Measurements from ENCODE around the gene SEC24D.

Gene SEC24D

DNA sequence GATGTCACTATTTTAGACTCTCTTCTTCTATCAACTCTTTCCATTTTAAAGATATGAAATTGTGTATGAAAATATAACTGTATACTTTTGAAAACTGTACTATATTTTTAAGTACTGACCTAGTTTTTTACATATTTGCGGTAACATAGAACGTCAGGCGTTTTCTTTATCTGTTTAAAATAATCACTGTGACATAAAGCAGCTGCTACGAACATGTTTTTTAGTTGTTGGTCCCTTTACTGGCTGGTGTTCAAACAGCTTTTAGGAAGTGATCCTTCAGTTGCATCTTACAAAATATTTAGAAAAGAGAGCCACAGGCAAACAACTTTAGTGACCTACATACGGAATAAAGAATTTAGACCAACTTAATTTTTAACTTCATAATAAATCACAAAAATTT lies 77.6 kb downstream of the SEC24D start:
- DNase-seq (ENCODE audit: low read depth) = no peak
- H3K4me3 ChIP-seq (ENCODE audit: low read depth, low read length) = no peak overlapping the region

DNA sequence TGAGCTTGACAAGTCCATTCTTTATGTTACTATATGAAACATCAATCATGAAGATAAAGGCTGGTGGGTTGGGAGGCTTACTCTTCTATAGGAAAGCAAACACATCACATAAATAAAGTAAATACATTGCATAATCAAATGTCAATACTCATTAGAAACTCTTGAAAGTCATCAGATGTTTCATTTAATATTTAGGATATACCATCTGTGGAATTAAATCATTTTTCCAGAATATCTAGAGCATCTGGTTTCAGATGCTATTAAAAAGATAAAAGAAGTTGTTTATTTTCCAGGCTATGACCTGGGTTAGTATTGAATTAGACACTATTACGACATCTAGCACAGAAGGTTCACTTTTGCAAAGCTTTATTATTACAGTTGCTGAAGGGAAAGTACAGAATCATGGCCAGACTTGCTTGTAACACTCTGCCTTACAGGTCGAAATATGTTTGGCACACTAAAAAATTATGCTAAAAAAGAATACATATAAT lies 78.1 kb downstream of the SEC24D start:
- H3K4me3 ChIP-seq (ENCODE audit: low read depth, low read length) = no peak overlapping the region
- peak; percentile 43 for DNase-seq (ENCODE audit: low read depth)

DNA sequence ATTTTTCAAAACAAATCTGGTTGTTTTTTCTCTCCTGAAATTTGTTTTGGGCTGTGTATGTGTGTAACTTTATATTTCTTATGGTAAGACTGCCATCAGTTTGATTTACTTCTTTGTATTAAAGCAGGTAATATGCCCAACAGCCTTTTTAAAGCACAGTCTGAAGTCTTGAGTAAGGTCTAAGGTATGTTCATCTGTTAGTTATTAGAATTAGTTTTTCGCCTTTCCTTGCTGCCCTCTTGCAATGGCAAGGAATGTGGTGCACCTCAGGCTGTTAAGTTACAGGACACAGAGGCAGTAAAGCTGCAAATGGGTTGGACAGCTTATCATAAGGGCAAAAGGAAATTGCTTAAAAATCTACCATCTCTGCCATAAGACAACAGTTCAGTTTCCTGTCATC lies 79.0 kb downstream of the SEC24D start:
- H3K4me3 ChIP-seq (ENCODE audit: low read depth, low read length) = no peak overlapping the region
- no peak for DNase-seq (ENCODE audit: low read depth)

DNA sequence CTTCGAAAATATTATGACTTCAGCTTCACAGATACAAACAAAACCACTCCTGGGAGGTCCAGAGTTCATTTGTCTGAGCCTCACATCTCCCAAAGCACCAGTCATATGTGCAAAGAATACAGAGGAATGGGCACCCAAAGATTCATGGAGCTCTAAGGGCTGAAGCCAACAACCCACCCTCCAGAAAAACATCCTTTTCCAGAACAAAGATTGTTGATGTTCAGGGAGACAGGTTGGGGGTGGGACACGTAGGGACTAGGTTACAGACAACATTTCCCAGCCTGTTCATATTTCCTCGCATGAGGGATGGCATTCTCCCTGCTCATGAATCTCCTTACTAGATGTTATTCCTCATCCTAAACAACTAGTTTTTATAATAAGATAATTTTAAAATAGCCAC lies 79.5 kb downstream of the SEC24D start:
- DNase-seq (ENCODE audit: low read depth) = no peak
- H3K4me3 ChIP-seq (ENCODE audit: low read depth, low read length) = no peak overlapping the region

DNA sequence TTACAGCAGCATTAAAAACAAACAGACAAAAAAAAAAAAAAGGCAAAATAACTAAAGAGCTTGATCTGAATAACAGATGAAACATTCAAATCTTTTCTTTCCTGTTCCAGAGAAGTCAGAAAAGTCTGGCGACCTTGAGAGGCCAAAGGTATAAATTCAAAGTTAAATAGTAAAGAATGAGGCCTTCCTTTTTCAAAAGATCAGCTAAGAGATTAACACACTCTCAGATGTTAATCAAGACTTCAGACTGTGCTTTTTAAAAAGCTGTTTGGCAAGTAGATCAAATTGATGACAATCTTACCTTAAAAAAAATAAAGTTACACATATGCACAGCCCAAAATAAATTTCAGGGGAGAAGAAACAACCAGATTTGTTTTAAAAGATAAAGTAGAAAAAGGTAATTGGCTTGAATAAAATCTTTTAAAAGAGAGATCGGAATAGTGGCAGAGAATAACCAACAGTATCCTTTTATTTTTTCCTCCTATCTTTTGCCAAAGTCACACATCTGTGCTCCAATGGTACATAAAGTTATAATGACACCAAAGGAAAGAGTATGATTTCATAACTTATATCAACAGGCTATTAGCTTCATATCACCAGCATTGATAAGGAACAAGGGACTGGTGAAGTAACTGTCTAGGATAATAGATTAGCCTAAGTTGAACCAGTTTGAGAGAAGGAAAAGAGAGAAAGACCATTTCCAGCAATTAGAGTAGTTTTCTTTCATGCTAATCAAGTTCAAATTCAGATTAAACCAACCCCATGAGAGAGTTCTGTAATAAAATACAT lies 80.3 kb downstream of the SEC24D start:
- no peak overlapping the region for H3K4me3 ChIP-seq (ENCODE audit: low read depth, low read length)
- no peak for DNase-seq (ENCODE audit: low read depth)

DNA sequence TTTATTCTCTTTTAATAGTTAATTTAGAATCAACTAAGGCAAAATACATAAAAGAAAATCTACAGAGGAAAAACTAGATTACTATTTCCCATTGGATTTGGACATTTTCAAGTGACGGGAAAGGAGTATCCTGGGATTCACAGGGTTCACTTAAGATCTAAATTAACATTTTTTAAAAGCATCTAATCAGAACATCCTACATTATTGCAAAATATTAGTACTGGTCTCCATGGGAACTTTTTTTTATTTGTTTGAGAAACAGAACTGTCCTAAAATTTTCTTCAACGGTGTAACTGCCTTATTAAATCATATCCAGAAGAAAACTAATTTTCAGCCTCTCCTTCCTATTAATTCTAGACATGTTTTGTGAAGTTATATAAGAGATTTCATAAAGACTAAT lies 81.0 kb downstream of the SEC24D start:
- H3K4me3 ChIP-seq (ENCODE audit: low read depth, low read length) = no peak overlapping the region
- DNase-seq (ENCODE audit: low read depth) = no peak

DNA sequence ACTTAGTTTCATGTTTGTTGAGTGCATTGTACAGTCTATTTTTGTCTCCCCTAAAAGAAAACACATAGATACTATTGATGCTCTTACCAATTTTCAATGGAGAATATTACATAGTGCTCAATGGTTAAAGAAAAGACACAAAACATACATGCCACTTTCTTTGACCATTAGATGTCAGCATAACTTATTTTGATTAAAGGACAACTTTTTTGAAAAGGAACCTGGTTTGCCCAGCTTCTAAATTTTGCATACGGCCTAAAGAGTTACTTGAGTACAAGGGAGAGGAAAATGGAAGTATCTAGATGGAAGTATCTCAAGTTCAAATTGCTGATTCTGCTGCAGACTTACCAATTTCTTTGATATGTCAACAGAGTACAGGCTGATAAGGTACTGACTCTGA lies 82.2 kb downstream of the SEC24D start:
- no peak for DNase-seq (ENCODE audit: low read depth)
- H3K4me3 ChIP-seq (ENCODE audit: low read depth, low read length) = no peak overlapping the region

DNA sequence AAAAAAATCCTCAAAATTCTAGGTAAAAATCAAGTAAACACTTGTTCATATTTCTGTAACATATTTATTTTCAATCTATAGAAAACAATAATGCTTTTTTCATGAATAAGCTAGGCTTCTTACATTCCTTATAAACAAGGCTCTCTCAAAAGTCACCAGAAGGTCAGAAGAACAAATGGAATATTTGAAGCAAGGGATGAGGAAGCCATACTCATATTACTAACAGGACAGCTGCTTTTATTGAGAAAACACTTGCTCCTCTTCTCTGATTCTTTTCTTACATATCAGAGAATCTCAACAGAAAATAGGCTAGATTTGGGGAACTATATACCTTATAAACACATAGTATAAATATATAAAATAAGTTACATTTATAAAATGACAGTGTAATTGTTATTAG lies 82.8 kb downstream of the SEC24D start:
- H3K4me3 ChIP-seq (ENCODE audit: low read depth, low read length) = no peak overlapping the region
- no peak for DNase-seq (ENCODE audit: low read depth)

DNA sequence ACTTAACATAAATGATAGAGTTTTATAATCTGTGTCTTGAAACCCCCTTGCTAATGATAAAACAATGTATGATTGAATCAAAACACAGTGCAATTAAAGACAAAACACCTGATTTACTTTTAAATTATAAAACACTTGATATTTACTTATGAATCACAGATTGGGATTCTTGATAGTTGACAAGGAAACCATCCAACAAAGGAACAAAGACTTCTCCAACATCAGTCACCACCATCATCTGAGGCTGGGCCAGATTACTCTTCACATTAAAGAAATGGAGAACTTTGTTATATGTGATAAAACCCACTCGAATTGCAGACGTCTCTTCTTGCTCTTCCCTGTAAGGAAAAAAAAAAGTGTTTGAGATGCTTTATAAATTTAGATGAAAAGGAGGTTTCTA lies 83.4 kb downstream of the SEC24D start:
- no peak for DNase-seq (ENCODE audit: low read depth)
- no peak overlapping the region for H3K4me3 ChIP-seq (ENCODE audit: low read depth, low read length)

DNA sequence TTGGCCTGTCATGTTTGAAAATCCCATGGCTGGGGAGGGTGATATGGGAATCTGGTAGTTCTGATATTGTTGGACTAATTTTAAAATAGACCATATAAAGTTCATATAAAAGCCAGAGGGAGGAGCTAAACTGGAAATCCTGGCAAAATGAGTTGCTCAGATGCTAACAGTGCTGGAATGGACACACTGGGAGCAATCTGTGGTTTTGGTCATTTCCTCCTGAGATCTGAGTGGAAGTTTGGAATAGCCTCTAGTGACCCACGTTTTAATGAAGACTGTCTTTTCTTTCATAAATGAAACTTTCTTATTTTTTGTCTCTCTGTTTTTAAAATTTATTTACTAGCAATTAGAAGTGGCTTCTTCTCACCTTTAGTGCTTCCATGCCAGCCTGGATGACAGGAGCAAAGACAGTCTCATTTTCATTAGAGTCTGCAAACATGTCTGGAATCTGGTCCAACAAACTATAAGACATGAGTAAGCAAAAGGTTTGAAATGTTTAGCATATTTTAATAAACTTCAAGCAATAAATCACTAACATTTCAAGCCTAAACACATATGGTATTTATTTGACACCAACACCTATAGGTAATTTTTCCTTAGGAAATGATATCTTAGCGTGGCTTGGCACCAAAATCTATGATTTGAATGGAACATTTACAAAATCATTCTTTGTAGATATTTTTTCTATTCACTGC lies 84.2 kb downstream of the SEC24D start:
- H3K4me3 ChIP-seq (ENCODE audit: low read depth, low read length) = no peak overlapping the region
- DNase-seq (ENCODE audit: low read depth) = no peak

DNA sequence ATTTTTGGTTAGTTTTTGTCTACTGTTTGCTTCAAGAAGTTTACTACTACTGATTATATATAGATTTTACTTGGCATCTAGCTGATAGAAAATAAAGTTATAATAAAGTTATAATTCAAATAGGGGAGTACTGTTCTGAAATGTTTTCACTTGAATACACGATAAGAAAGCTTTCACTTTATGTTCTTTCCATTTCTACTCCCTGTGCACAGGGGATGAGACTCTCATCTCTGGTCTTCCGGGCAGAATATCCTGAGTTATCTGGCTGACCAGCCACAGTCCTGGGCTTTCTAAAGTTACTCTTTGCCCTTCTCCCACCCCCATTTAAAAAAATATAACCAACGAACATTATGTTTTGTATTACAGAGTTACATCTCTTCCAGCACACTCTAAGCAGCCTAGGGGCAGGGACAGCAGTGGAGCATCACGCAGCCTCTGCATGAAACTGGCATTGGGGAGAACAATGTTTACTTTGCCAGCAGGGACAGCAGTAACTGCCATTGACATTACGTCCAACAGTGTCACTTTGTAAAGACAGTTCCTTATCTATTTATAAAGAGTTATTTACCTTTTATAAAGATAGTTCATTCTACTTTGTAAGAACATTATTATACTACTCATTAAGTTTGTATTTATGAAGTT lies 86.5 kb downstream of the SEC24D start:
- DNase-seq (ENCODE audit: low read depth) = no peak
- H3K4me3 ChIP-seq (ENCODE audit: low read depth, low read length) = no peak overlapping the region

DNA sequence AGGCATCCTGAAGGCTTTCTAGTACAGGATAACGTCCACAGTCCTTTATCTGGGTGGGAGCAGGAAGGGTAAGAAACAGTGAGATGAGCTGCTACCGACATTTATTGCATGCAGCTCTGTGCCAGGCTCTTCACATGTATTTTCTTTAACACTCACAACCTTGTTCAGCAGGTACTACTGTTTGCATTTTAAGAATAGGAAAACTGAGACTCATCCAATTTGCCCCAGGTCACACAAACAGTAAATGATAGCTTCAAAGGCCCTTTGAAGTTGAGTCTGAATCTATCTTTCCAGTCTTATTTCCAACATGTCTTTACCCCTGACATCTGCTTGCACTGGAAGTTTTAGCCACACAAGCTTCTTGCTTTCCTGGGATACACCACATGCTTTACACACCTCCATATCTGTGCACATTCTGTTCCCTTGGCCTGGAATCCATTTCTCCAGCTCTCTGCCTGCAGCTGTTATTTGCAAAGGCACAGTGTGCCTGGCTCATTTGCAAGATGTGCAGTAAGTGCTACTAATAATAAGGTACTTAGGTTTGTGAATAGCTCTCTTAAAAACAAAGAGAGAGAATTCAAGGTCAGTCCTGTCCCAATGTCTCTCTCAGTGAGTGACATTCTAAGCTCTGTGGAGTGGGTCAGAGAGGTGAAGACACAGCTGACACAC lies 89.5 kb downstream of the SEC24D start:
- H3K4me3 ChIP-seq (ENCODE audit: low read depth, low read length) = no peak overlapping the region
- no peak for DNase-seq (ENCODE audit: low read depth)

DNA sequence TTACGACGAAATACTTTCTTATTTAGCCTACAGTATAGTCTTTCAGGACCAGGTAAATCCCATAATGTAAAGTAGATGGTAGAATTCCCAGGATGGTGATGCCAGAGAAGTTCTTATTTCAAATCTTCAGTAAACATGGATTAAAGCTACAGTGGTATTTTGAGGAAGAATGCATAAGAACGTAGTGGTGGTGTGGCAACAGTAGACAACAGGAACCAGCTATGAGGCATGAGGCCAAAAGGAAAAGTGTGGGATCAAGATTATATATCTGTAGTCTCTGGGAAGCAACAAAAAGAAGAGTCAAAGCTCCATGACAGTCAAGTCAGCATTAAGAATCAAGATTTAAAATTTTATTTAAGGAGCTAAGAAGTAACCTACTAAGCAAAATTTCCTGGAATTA lies 90.6 kb downstream of the SEC24D start:
- no peak overlapping the region for H3K4me3 ChIP-seq (ENCODE audit: low read depth, low read length)
- DNase-seq (ENCODE audit: low read depth) = no peak

DNA sequence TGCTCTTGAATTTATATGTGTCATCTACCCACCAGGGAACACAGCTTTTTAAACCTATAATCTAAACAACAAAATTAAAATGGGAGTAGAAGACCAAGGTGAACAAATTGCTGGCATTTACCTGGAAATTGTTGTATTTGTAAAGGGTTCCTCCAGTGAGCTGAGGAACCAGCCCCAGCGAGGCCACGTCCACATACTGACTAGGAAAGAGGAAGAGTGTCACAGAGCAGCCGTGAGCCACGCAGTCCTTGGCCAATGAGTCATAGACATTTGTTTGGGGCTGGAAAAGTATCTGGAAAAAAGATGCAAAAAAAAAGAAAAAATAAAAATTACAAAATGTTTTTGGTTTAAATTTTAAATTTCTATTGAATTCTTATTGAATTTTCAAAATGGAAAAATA lies 92.1 kb downstream of the SEC24D start:
- no peak overlapping the region for H3K4me3 ChIP-seq (ENCODE audit: low read depth, low read length)
- no peak for DNase-seq (ENCODE audit: low read depth)

DNA sequence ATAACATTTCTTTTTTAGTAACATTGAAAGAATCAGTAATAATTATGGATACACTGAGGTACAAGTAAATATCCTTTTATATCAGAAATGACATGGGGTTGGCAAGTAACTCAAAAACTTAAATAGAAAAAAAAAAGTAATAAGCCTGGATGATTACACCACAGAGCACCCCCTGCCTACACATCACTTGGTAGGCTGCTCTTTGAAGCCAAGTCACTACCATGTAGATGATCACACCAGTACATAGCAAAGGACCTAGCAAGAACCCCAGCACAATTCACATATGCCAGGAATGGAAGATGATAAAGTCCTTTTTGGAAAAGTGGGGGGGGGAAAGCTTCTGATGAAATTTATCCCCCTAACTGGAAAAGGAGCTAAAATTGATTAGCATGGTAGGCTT lies 93.9 kb downstream of the SEC24D start:
- no peak for DNase-seq (ENCODE audit: low read depth)
- H3K4me3 ChIP-seq (ENCODE audit: low read depth, low read length) = no peak overlapping the region

DNA sequence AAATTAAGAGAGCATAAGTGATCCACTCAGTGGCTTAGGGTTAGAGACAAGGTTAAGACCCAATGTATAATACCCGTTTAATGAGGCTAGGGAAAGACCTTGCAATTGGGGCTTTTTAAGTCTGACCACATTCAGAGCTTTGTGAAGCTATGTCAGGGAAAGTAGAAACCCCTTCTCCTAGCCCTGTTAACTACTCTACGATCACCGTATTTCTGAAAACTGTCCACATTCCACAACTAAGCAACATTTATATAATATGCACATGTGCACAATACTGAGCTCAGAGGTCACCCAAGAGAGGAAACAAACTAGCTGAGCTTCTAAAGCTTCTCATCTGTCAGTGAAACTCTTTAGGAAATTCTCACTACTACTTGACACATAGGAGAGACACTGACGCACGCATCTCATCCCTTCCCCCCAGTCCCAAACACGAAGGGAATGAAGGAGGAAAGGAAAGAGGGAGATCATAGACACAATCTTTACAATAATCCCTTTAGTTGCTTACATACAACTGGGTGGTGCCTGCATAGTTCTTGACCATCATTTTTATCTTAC lies 94.5 kb downstream of the SEC24D start:
- H3K4me3 ChIP-seq (ENCODE audit: low read depth, low read length) = no peak overlapping the region
- DNase-seq (ENCODE audit: low read depth) = no peak

DNA sequence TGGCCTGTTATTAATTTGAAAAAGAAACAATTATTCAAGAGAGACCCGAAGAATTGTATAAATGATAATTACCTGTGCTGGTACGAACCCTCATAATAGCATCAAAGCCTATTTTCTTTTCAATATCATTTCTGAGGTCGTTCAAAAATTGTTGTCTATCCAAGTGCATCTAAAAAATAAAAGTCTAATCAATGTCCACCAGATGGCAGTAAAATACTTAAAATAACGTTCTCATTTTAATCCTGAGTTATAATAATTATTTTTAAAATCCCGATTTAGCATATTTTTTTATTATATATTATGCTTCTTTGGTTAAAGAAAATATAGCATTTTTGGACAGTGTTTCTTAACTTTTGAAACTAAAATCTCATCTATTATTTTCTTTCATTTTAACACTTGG lies 95.1 kb downstream of the SEC24D start:
- H3K4me3 ChIP-seq (ENCODE audit: low read depth, low read length) = no peak overlapping the region
- DNase-seq (ENCODE audit: low read depth) = no peak

DNA sequence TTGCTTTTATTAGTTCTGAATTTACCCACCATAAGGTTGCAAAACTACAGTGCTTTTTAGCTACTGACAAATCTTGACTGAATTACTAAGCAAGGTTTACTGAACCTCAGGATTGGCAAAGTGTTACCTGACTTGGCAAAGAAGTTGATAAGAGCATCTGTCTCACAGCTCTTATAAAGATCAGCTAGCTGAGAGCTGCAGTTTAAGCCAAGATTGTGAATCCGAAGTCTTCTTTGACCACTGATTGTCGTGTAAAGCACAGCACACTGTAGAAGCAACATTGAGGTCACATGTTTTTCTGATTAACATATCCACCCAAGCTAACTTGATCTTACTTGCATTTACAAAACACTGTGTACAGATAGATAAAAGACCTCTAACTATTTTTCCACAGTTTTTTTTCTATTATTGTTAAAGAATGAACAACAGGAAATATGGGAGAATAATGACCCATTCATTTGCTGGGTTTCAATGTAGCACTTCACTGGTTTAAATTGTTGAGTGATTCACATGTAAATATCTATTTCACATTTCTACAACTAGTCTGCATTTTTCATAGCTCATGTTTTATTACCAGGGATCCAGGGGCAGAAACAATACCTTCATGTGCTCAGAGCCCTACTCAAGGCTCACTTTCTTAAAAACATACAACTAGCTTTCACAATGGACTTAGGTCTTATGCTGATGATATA lies 96.8 kb downstream of the SEC24D start:
- no peak for DNase-seq (ENCODE audit: low read depth)
- no peak overlapping the region for H3K4me3 ChIP-seq (ENCODE audit: low read depth, low read length)

DNA sequence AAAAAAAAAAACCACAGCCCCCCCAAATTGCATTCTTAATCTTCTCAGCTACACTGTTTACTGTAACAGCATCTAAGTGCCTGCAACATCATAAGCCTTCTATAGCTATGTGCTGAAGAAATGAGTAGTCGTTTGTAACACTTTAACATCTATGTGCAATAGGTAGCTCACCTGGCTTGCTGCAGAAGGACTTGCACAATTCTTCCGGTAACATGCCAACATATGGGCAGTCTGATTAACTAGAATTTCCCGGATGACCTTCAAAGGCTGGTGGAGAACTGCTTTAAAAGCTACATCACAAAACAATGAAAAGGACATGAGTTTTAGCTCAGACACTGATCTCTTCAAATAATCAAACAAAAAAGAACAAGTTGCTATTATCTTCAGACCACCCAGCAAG lies 97.8 kb downstream of the SEC24D start:
- DNase-seq (ENCODE audit: low read depth) = no peak
- no peak overlapping the region for H3K4me3 ChIP-seq (ENCODE audit: low read depth, low read length)
